Endothelial cell of umbilical vein (primary cell): ENCODE measurements around the gene HBM. TPM values are rescaled to one million over a fixed set of nuclear protein-coding genes. Genes with fewer than 3 reads are reported as not detected.
"Not testable (repeated sequence)": the region's sequence is repeated elsewhere in the genome, so short reads cannot be mapped to it uniquely, and the experiment has no call there.

Experiments
- BruUV-seq: library from RNA; stranded (reverse); fragments of 400-500 nt; replicated peaks from 2 replicates; lab custom pipeline; 2021; lab: Mats Ljungman, UMichigan
- CTCF ChIA-PET: fragments of 300-600, 350-600 bp; sonication (Branson Sonifier 250); formaldehyde crosslinking; loops from one replicate; lab custom pipeline; 2021; ENCODE audit warnings: antibody characterized with exemption, inconsistent platforms; lab: Charles Lee
- POLR2A ChIA-PET: fragments of 300-600, 350-600 bp; sonication (Branson Sonifier 250); formaldehyde crosslinking; loops from one replicate; lab custom pipeline; 2021; ENCODE audit warnings: antibody characterized with exemption, inconsistent platforms; lab: Charles Lee
- DNase-seq: peaks from one replicate; pipeline ENCODE4 v3.0.0-alpha.2; 2011; ENCODE audit warnings: low read depth, low spot score
- FAIRE-seq: peaks from 2 replicates; lab custom pipeline; 2011; peaks lifted over from hg19 to GRCh38; lab: Jason Lieb, UNC
- H2AFZ ChIP-seq: 2 replicates; pipeline ENCODE4 v1.6.0; 2012; ENCODE audit warnings: low read depth, low read length, control low read depth, inconsistent platforms
- H3K27ac ChIP-seq: 2 replicates; pipeline ENCODE4 v1.5.1; 2011; ENCODE audit warnings: low read depth, mild to moderate bottlenecking, control low read depth, low read length, moderate library complexity; ENCODE audit not compliant: insufficient read depth
- H3K27me3 ChIP-seq, 2 experiments: 2 replicates each; pipeline versions ENCODE4 v1.6.0 to v1.6.1; 2011; ENCODE audit warnings: low read length in 2 of 2, mixed read lengths in 1 of 2; ENCODE audit not compliant: control insufficient read depth in 2 of 2, insufficient read depth in 2 of 2
- H3K36me3 ChIP-seq, 2 experiments: 2 replicates in 1 of 2; 3 replicates in 1 of 2; pipeline ENCODE4 v1.5.1; 2011; ENCODE audit warnings: low read length in 2 of 2, mild to moderate bottlenecking in 1 of 2, moderate library complexity in 1 of 2; ENCODE audit not compliant: control insufficient read depth in 2 of 2, insufficient read depth in 2 of 2; ENCODE audit errors: extremely low read depth in 1 of 2
- H3K4me1 ChIP-seq: 3 replicates; pipeline ENCODE4 v1.5.1; 2011; ENCODE audit warnings: mild to moderate bottlenecking, low read length; ENCODE audit not compliant: control insufficient read depth, insufficient read depth; ENCODE audit errors: extremely low read depth
- H3K4me2 ChIP-seq: 2 replicates; pipeline ENCODE4 v1.6.1; 2011; ENCODE audit warnings: low read length, control low read depth, mixed read lengths; ENCODE audit not compliant: insufficient read depth
- H3K4me3 ChIP-seq, 3 experiments: fragments of 200-600 bp in 1 of 3; sonication (generic), shearing (Covaris generic) in 1 of 3; replicated peaks in 1 of 3; 2 replicates each; pipeline ENCODE4 v1.5.1; 2011 to 2016; ENCODE audit warnings: control low read depth in 3 of 3, low read length in 3 of 3, mild to moderate bottlenecking in 2 of 3, inconsistent platforms in 1 of 3, low read depth in 1 of 3, moderate library complexity in 1 of 3; ENCODE audit not compliant: insufficient read depth in 1 of 3
- H3K79me2 ChIP-seq: 2 replicates; pipeline ENCODE4 v1.6.0; 2012; ENCODE audit warnings: low read length, inconsistent platforms; ENCODE audit not compliant: control insufficient read depth, insufficient read depth
- H3K9ac ChIP-seq: replicated peaks from 2 replicates; pipeline ENCODE3; 2011; ENCODE audit warnings: low read length, control low read depth; ENCODE audit not compliant: insufficient read depth; ENCODE audit errors: extremely low read depth
- H3K9me1 ChIP-seq: replicated peaks from 3 replicates; pipeline ENCODE4 v1.6.0; 2011; ENCODE audit warnings: mild to moderate bottlenecking, low read length; ENCODE audit not compliant: control insufficient read depth, insufficient read depth; ENCODE audit errors: extremely low read depth
- H3K9me3 ChIP-seq: replicated peaks from 2 replicates; pipeline ENCODE4 v1.5.1; 2012; ENCODE audit warnings: low read length, inconsistent platforms; ENCODE audit not compliant: control insufficient read depth, insufficient read depth
- H4K20me1 ChIP-seq: replicated peaks from 2 replicates; pipeline ENCODE3; 2011; ENCODE audit warnings: mild to moderate bottlenecking, low read length; ENCODE audit not compliant: control insufficient read depth, insufficient read depth; ENCODE audit errors: extremely low read depth
- EZH2 ChIP-seq: IDR thresholded peaks from 2 replicates; pipeline ENCODE4 v1.6.1; 2012; ENCODE audit warnings: borderline replicate concordance, low read depth, mild to moderate bottlenecking, moderate library complexity, low read length, inconsistent platforms; ENCODE audit not compliant: severe bottlenecking
- dilution Hi-C: fragments of 300-500 bp; cut with MboI; formaldehyde crosslinking; loops from one replicate; pipeline ENCODE4 v1.15.0; 2019; ENCODE audit warnings: low sequenced_read_pairs; ENCODE audit not compliant: extremely low pct_ligation_motif_present
- intact Hi-C: fragments of 100-400 bp; cut with micrococcal nuclease; formaldehyde crosslinking; loops from one replicate; pipeline ENCODE4 v1.10.0; 2022
- polyA plus RNA-seq, 4 experiments: library from polyadenylated mRNA; depleted of rRNA in 3 of 4; stranded (reverse) in 3 of 4; unstranded in 1 of 4; fragments of >200 nt; gene quantifications; 2 replicates each; pipeline versions ENCODE4 v1.2.1 to v1.2.3, GENCODE V29; 2011 to 2012; ENCODE audit warnings: missing spikeins in 1 of 4
- total RNA-seq: library from RNA; stranded (reverse); gene quantifications from 2 replicates; pipeline ENCODE4 v1.2.3, GENCODE V29; 2021

HBM gene
- total and polyA plus RNA-seq, 2 donors (not counting 3 experiments of a cell fraction or from before 2014, with no cell fraction given), result not detected

DNA sequence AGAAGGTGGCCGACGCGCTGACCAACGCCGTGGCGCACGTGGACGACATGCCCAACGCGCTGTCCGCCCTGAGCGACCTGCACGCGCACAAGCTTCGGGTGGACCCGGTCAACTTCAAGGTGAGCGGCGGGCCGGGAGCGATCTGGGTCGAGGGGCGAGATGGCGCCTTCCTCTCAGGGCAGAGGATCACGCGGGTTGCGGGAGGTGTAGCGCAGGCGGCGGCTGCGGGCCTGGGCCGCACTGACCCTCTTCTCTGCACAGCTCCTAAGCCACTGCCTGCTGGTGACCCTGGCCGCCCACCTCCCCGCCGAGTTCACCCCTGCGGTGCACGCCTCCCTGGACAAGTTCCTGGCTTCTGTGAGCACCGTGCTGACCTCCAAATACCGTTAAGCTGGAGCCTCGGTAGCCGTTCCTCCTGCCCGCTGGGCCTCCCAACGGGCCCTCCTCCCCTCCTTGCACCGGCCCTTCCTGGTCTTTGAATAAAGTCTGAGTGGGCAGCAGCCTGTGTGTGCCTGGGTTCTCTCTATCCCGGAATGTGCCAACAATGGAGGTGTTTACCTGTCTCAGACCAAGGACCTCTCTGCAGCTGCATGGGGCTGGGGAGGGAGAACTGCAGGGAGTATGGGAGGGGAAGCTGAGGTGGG is 7.6 kb downstream of the HBM start:
- H3K36me3 ChIP-seq, H3K9me1 ChIP-seq, H4K20me1 ChIP-seq, intact Hi-C loops, H2AFZ ChIP-seq, DNase-seq, H3K4me1 ChIP-seq, CTCF ChIA-PET, H3K4me2 ChIP-seq, H3K4me3 ChIP-seq, H3K9me3 ChIP-seq, dilution Hi-C loops, H3K27ac ChIP-seq, H3K9ac ChIP-seq, BruUV-seq, POLR2A ChIA-PET, H3K79me2 ChIP-seq: not testable (repeated sequence)
- FAIRE-seq, result peak; percentile 37
- peak; percentile 10 for TF ChIP-seq EZH2
- peaks cover 39 to 42% of the 10 kb centered on the region in 2 experiments for H3K27me3 ChIP-seq

- DNase-seq (peak; percentile 16), FAIRE-seq (peak; percentile 96)
- intact Hi-C loops, H3K36me3 ChIP-seq, H3K79me2 ChIP-seq, POLR2A ChIA-PET, H2AFZ ChIP-seq, H3K9me3 ChIP-seq, dilution Hi-C loops, H3K4me3 ChIP-seq, H3K9me1 ChIP-seq, H3K4me1 ChIP-seq, H3K9ac ChIP-seq, H3K27ac ChIP-seq, BruUV-seq, H4K20me1 ChIP-seq, H3K4me2 ChIP-seq: not testable (repeated sequence)
- H3K27me3 ChIP-seq, result peaks cover 40 to 42% of the 10 kb centered on the region in 2 experiments
- CTCF ChIA-PET, result interaction anchor here (1.8 kb wide), 1 partner anchor 67 kb away, joined by 9 read pairs; no protein-coding TSS in a partner anchor
Observed at GRCh38 chr16:173928-174769, 8.4 kb downstream of the HBM start.
